Dendritic cell treated with granulocyte-macrophage colony-stimulating factor and Interleukin-4, amounts not matched to agents 40 ng/mL and 50 ng/mL, for 4 days (primary cell): ENCODE data around the gene SERGEF.

Source experiments
- H3K27ac Mint-ChIP-seq: one replicate; pipeline ENCODE4 v1.8.0; 2022; ENCODE audit warnings: mild to moderate bottlenecking, mixed read lengths
- H3K27me3 Mint-ChIP-seq: one replicate; pipeline ENCODE4 v1.8.0; 2022; ENCODE audit warnings: mild to moderate bottlenecking, mixed read lengths
- H3K36me3 Mint-ChIP-seq: one replicate; pipeline ENCODE4 v1.8.0; 2022; ENCODE audit warnings: low read depth, mixed read lengths
- H3K4me1 Mint-ChIP-seq: one replicate; pipeline ENCODE4 v1.8.0; 2022; ENCODE audit warnings: low read depth, mixed read lengths
- H3K4me3 Mint-ChIP-seq: one replicate; pipeline ENCODE4 v1.8.0; 2022; ENCODE audit warnings: mild to moderate bottlenecking, moderate library complexity, mixed read lengths
- H3K9me3 Mint-ChIP-seq: one replicate; pipeline ENCODE4 v1.8.0; 2022; ENCODE audit warnings: mixed read lengths
- intact Hi-C: fragments of 100-400 bp; cut with micrococcal nuclease; formaldehyde crosslinking; loops from one replicate; pipeline ENCODE4 v1.15.0; 2022

SERGEF gene

DNA sequence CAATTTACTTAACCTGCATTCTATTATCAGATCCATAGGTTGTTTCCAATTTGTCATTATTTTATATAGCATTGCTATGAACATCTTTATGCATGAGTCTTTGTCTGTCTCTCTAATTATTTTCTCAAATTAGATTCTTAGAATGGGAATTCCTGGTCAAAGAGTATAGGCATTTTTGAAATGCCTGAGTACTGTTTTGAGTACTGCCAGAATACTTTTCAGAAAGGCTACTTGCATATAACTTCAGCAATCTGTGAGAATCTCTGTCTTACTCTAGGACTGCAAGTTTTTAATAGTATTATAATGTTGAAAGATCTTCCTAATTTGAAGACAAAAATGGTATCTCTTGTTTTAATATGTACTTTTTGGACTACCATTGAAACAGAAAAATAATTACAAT is 221.7 kb downstream of the SERGEF start:
- Mint-ChIP-seq H3K36me3 (no peaks in the 10 kb centered on the region), H3K27ac (no peak overlapping the region), H3K4me3 (no peak overlapping the region), H3K27me3 (no peaks in the 10 kb centered on the region), H3K4me1 (no peaks in the 10 kb centered on the region), H3K9me3 (no peaks in the 10 kb centered on the region)
- intact Hi-C loops: no loop called here

DNA sequence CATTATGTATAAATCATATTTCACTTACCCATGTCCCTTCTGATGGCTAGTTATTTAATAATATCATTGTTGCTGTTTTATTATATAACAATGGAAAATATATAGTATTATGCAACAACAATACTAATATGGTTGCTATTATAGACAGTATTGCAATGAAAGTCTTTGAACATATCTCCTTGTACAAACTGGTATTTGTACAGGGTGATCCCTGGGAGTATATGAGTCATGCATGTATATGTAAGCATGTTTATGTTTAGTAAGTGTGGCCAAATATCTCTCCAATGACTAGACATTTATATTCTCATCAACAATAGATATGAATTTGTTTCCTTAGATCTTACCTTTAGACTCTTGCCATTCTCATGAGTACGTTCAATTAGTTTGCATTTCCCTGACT is 222.4 kb downstream of the SERGEF start:
- intact Hi-C loops: no loop called here
- no peaks in the 10 kb centered on the region for H3K4me1 Mint-ChIP-seq
- H3K4me3 Mint-ChIP-seq: no peak overlapping the region
- H3K36me3 Mint-ChIP-seq: no peaks in the 10 kb centered on the region
- H3K9me3 Mint-ChIP-seq: no peaks in the 10 kb centered on the region
- no peak overlapping the region for H3K27ac Mint-ChIP-seq
- H3K27me3 Mint-ChIP-seq: no peaks in the 10 kb centered on the region

- Mint-ChIP-seq H3K27ac (no peak overlapping the region), H3K4me3 (no peak overlapping the region), H3K4me1 (no peaks in the 10 kb centered on the region), H3K27me3 (no peaks in the 10 kb centered on the region), H3K9me3 (no peaks in the 10 kb centered on the region), H3K36me3 (no peaks in the 10 kb centered on the region)
- intact Hi-C loops: no loop called here
Observed at GRCh38 chr11:17788084-17788483, 224.8 kb downstream of the SERGEF start.

DNA sequence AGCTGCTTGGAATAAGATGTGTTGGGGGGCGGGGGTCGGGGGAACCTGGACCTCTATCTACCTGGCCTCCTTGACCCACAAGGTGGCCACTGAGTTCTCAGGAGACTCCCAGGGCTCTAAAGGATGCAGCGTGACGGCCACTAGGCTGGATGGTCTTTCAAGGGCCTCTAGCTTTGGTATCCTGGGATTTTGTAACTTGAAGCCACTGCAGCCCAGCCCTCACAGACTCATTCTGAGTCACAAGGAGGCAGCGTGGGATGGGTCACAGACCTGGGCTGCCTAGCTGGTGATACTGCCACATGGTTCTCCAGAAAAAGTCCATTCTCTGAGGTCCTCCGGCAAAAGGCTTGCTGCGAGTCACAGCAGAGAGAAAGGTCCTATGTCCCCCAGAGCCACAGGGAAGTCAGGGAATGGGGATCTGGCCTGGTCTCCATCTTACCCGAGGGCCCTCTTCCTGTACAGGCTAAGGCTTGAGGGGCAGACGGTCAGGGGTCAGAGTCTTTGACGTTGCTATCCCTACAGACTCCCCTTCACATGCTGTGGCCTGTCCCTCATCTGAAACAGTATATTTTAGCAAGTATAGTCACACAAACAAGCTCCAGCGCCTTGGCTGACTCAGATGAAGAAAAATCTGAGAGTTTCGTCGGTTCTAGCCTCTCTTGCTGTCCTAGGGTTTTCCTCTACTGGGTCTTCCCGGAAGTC is 225.9 kb downstream of the SERGEF start:
- H3K27me3 Mint-ChIP-seq: no peaks in the 10 kb centered on the region
- no peaks in the 10 kb centered on the region for H3K9me3 Mint-ChIP-seq
- H3K27ac Mint-ChIP-seq: no peak overlapping the region
- H3K4me3 Mint-ChIP-seq: no peak overlapping the region
- no peaks in the 10 kb centered on the region for H3K36me3 Mint-ChIP-seq
- intact Hi-C loops: no loop called here
- H3K4me1 Mint-ChIP-seq: no peaks in the 10 kb centered on the region

GRCh38 chr11:17783878-17784277 is 229.0 kb downstream of the SERGEF start:
- Mint-ChIP-seq H3K4me3 (no peak overlapping the region), H3K4me1 (no peaks in the 10 kb centered on the region), H3K27ac (no peak overlapping the region), H3K9me3 (no peaks in the 10 kb centered on the region), H3K36me3 (no peaks in the 10 kb centered on the region), H3K27me3 (no peaks in the 10 kb centered on the region)
- intact Hi-C loops: no loop called here

DNA sequence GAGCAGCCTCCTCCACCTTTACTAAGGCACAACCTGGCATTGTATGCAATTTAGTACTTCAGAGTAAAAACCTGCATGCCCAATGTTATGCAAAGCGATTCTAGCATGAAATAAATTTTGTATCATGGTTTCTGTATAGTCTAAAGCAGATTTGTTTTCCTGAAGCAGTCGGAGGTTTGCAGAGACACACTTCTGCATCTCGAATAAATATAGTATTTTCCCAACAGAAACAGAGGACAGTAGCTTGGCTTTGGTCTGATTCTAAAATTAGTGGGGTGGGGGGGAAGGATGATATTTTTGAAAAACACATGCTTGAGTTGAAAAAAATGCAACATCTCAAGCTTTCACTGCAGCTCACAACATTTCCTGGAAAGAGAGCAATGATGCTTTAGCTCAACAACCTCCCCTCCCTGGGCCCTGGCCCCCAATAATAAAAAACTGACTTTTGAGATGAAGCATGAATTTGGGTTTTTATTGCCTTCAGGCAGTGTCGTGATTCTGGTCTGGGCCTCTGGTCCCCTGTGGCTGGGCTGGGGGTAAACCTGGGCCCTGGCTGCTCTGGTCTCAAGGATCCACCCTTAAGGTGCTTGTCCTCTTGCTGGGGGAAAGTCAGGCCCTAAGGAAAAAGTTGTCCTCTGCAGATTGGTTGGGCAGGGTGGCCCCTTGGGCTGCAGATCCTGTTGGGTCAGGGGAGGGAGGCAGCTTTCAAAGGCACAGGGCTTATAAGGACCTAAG is 230.1 kb downstream of the SERGEF start:
- Mint-ChIP-seq H3K4me1 (no peaks in the 10 kb centered on the region), H3K9me3 (no peaks in the 10 kb centered on the region), H3K27ac (no peak overlapping the region), H3K27me3 (no peaks in the 10 kb centered on the region), H3K4me3 (no peak overlapping the region), H3K36me3 (no peaks in the 10 kb centered on the region)
- intact Hi-C loops: no loop called here

GRCh38 chr11:17782145-17782544 is 230.7 kb downstream of the SERGEF start:
- H3K27ac Mint-ChIP-seq: no peak overlapping the region
- no peaks in the 10 kb centered on the region for H3K9me3 Mint-ChIP-seq
- intact Hi-C loops: no loop called here
- no peak overlapping the region for H3K4me3 Mint-ChIP-seq
- H3K27me3 Mint-ChIP-seq: no peaks in the 10 kb centered on the region
- H3K4me1 Mint-ChIP-seq: no peaks in the 10 kb centered on the region
- no peaks in the 10 kb centered on the region for H3K36me3 Mint-ChIP-seq

DNA sequence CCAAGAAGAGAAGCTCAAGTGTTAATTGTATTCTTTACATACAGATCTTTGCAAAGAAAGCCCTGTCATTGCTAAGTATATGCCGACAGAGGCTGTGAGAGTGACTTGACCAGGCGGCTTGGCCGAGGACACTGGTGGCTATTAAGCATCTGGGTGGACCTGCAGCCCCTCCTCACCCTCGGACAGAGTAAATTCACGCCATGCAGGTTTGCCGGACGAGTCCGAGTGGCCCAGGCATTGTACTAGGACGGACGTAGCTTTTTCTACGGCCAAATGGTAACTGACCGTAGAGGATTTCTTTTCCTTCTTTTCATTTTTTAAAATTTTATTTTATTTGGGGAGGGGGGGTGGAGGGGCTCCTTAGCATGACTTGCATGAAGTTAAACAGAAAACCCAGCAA is 231.2 kb downstream of the SERGEF start:
- no peak overlapping the region for H3K4me3 Mint-ChIP-seq
- H3K27me3 Mint-ChIP-seq: no peaks in the 10 kb centered on the region
- intact Hi-C loops: no loop called here
- H3K9me3 Mint-ChIP-seq: no peaks in the 10 kb centered on the region
- H3K27ac Mint-ChIP-seq: no peak overlapping the region
- H3K36me3 Mint-ChIP-seq: no peaks in the 10 kb centered on the region
- H3K4me1 Mint-ChIP-seq: no peaks in the 10 kb centered on the region

- intact Hi-C loops: no loop called here
- Mint-ChIP-seq H3K27ac (no peak overlapping the region), H3K27me3 (no peaks in the 10 kb centered on the region), H3K4me3 (no peak overlapping the region), H3K4me1 (no peaks in the 10 kb centered on the region), H3K36me3 (no peaks in the 10 kb centered on the region), H3K9me3 (no peaks in the 10 kb centered on the region)
Observed at GRCh38 chr11:17781221-17781620, 231.6 kb downstream of the SERGEF start.

GRCh38 chr11:17780668-17781067 is 232.2 kb downstream of the SERGEF start:
- no peaks in the 10 kb centered on the region for H3K9me3 Mint-ChIP-seq

GRCh38 chr11:17779861-17780594 is 232.8 kb downstream of the SERGEF start:
- intact Hi-C loops: no loop called here
- Mint-ChIP-seq H3K9me3 (no peaks in the 10 kb centered on the region), H3K4me3 (no peak overlapping the region), H3K4me1 (no peaks in the 10 kb centered on the region), H3K27ac (no peak overlapping the region), H3K36me3 (no peaks in the 10 kb centered on the region), H3K27me3 (no peaks in the 10 kb centered on the region)

More at GRCh38 chr11:17780668-17781067, 232.2 kb downstream of the SERGEF start:
- intact Hi-C loops: no loop called here
- Mint-ChIP-seq H3K4me3 (no peak overlapping the region), H3K27me3 (no peaks in the 10 kb centered on the region), H3K27ac (no peak overlapping the region), H3K4me1 (no peaks in the 10 kb centered on the region), H3K36me3 (no peaks in the 10 kb centered on the region)

GRCh38 chr11:17778956-17779860 is 233.6 kb downstream of the SERGEF start:
- Mint-ChIP-seq H3K9me3 (no peaks in the 10 kb centered on the region), H3K4me3 (no peak overlapping the region)
- intact Hi-C loops: no loop called here

GRCh38 chr11:17778352-17778751 is 234.5 kb downstream of the SERGEF start:
- Mint-ChIP-seq H3K4me3 (no peak overlapping the region), H3K27me3 (no peaks in the 10 kb centered on the region), H3K4me1 (no peaks in the 10 kb centered on the region), H3K9me3 (no peaks in the 10 kb centered on the region), H3K27ac (no peak overlapping the region), H3K36me3 (no peaks in the 10 kb centered on the region)
- intact Hi-C loops: no loop called here

More at GRCh38 chr11:17778956-17779860, 233.6 kb downstream of the SERGEF start:
- H3K4me1 Mint-ChIP-seq: no peaks in the 10 kb centered on the region
- no peaks in the 10 kb centered on the region for H3K27me3 Mint-ChIP-seq
- no peaks in the 10 kb centered on the region for H3K36me3 Mint-ChIP-seq
- H3K27ac Mint-ChIP-seq: no peak overlapping the region
